GM19438 (cell line): ENCODE measurements around the gene ABLIM3.
A peak's percentile ranks its signal among the peaks of the same experiment; 100 is the strongest.
"Not testable (repeated sequence)": the region's sequence is repeated elsewhere in the genome, so short reads cannot be mapped to it uniquely, and the experiment has no call there.

ENCODE experiments used
- ATAC-seq: cut with Tn5 transposase; IDR thresholded peaks from one replicate; pipeline ENCODE4 v1.9.1; 2021; ENCODE audit warnings: low read depth; ENCODE audit not compliant: unreplicated experiment

Gene ABLIM3

DNA sequence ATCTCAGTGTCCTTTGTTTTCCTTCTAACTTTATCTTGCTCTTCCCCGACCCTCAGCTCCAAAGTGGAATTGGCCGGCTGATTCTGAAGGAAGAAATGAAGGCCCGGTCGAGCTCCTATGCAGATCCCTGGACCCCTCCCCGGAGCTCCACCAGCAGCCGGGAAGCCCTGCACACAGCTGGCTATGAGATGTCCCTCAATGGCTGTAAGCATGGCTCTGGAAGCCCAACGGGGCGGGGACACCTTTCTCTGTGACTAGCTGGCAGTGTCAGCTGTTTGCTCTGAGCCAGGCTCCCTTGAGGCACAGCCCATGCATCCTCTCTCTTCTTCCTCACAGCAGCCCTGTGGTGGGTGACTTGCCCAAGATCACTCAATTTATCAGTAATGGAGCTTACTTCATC is 106.4 kb downstream of the ABLIM3 start:
- ATAC-seq, result no peak

GRCh38 chr5:149251546-149251945 is 110.3 kb downstream of the ABLIM3 start:
- no peak for ATAC-seq

- ATAC-seq, result no peak
Observed at GRCh38 chr5:149254506-149254905, 113.2 kb downstream of the ABLIM3 start.

DNA sequence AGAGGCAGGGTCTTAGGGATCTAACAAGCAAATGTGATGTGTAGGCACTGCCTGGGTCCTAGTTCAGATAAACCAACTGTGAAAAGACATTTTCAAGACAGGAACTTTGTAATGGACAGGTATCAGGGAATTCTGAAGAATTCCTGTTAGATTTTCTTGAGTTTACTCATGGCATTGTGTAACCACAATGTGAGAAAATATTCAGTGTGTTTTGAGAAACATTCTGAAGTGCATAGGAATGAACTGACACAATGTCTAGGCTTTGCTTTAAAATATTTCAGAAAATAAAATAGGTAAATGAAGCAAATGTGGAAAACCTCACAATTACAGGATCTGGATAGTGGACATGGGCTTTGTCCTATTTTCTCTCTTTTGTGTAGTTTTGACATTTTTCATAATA is 115.2 kb downstream of the ABLIM3 start:
- ATAC-seq, result no peak

GRCh38 chr5:149257131-149257530 is 115.8 kb downstream of the ABLIM3 start:
- ATAC-seq, result no peak

- no peak for ATAC-seq
Observed at GRCh38 chr5:149257889-149258705, 116.8 kb downstream of the ABLIM3 start.

DNA sequence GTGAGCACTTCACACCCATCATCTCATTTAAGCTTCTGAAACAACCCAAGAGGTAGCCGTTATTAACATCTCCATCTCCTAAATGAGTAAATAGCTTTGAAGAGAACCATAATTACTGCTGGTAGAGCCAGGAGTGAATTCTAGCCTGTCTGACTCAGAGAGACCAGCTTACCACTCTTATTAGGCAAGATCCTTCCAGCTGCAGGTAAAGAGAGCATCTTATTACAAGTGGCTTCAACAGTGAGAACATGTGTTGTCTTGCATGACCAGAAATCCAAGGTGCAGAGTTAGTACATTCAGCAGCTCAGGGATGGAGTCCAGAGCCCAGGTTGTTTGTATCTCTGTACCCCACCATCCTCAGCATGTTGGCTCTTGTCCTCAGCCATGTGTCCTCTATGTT is 119.5 kb downstream of the ABLIM3 start:
- ATAC-seq, result no peak

- no peak for ATAC-seq
Observed at GRCh38 chr5:149261246-149261645, 120.0 kb downstream of the ABLIM3 start.

DNA sequence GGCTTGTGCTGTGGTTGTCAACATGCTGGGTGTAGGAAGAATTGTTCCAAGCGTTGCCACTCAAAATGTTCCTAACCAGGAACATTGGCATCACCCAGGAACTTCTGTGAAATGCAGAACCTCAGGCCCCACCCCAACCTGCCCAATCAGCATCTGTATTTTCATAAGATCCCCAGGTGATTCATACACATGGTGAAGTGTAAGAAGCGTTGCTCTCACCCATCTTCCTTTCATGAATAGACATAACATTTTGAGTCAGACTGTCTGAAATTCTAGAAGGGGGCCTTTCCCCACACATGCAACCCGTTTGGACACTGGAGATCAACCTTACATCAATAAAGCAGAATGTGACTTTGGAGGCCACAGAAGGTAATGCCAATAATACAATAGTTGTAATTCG is 121.0 kb downstream of the ABLIM3 start:
- no peak for ATAC-seq

GRCh38 chr5:149264439-149265067 is 123.3 kb downstream of the ABLIM3 start:
- ATAC-seq, result peak; percentile 88

DNA sequence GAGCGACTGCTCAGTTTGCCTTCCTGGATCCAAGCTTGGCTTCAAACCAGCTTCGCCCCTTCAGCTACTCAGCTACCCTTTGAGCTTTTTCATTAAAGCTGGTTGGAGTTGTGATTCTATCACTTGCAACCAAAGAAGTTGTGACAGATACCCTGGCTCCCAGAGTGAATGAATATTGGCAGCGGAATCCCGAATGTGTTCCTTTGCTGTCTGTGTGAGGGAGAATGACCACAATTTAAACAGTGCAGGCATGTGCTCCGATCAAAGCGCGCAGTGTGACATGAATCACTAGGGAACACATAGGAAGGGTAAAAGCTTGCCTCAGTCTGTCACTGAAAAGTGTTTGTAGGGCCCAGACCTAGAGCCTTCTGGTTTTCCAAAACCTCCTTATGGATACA is 123.8 kb downstream of the ABLIM3 start:
- ATAC-seq, result no peak

- ATAC-seq, result no peak
Observed at GRCh38 chr5:149265597-149265996, 124.3 kb downstream of the ABLIM3 start.

DNA sequence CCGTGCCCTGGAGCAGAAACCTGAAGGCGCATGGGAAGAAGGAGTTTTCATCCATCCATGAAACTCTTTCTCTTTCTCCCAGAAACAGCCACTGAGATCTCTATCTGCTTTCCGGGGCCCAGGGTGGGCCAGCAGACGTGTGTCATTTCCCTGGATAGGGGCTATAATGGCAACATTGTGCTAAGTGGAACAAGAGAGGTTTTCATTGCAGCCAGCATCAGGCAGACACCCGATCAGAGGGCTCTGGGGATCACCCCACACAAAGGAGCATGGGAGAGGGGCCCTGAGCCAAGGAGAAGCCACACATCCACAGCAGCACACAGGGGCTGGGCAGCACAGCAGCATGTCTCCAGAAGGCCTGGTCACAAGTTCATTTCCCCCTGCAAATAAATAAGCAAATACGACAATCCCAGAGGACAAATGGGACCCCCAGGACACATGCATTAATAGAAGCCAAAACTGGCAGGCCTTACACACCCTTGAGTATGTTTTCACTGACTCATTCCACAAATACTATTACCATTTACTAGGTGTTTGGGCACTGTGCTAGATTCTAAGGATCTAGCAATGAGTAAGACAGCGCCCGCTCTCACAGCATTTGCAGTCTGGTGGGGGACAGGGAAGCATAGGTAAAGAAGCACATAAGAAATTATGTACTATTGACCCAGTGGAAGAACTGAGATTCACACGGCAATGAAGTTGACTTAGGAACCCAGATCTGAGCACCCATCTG is 126.1 kb downstream of the ABLIM3 start:
- no peak for ATAC-seq

GRCh38 chr5:149268928-149269557 is 127.8 kb downstream of the ABLIM3 start:
- ATAC-seq, result no peak

DNA sequence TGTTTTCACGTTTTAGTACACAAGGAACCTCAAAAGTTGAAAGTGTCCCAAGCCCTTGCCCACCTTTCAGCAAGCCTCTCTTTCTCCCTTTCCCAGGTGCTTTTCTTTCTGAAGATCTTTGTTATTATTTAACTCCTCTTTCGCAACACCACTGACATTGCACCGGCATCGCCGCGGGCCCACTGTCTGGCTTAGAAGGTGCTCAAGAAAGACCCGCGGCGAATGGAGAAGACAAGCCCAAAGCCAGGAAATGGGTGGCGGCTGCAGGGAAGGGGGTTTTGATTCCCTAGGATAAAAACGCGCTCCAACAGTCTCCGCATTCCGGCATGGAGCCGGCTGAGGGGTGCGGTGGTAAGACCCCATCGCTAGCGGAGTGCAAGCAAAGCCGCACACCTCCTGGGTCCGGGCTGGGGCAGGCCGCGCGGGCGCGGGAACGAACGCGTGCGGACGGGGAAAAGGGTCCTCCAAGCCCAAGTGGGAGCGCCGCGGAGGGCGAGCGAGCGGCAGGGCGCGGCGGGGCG is 130.0 kb downstream of the ABLIM3 start:
- ATAC-seq, result no peak

GRCh38 chr5:149271716-149272563 is 130.6 kb downstream of the ABLIM3 start, which contains the start of gene AFAP1L1:
Gene AFAP1L1 (plus strand): TSS chr5:149271859. CDS start chr5:149271969, 110 bp downstream.
- ATAC-seq, result peak; percentile 51

DNA sequence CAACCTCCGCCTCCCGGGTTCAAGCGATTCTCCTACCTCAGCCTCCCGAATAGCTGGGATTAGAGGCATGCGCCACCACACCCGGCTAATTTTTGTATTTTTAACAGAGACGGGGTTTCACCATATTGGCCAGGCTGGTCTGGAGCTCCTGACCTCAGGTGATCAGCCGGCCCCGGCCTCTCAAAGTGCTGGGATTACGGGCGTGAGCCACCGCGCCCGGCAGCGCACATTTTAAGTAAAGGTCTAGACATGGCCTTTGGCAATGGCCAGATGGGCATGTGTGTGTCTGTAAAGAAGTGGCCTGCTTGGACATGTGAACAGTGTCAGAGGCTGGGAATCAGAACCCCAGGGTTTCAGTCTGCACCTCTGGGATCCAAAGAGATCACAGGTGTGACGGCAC is 131.5 kb downstream of the ABLIM3 start:
- ATAC-seq, result not testable (repeated sequence)

DNA sequence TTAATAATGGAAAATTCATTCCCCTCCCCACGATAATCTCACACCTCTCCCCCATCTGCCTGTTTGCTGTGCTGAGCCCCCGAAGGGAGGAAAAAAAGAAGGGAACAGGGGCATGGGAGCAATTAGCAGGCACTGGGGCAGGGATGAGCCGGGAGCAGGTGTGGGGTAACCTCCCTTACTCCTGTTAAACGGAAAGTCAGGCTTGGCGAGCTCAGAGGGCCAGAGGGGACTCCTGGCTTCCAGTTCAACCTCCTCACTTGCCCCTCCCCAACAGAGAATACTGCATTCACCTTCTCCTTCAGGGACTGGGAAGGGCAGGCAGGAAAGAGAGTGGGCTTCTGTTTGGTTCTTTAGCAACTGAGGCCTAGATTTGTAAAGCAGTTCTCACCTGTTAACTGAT is 131.9 kb downstream of the ABLIM3 start:
- ATAC-seq, result no peak

DNA sequence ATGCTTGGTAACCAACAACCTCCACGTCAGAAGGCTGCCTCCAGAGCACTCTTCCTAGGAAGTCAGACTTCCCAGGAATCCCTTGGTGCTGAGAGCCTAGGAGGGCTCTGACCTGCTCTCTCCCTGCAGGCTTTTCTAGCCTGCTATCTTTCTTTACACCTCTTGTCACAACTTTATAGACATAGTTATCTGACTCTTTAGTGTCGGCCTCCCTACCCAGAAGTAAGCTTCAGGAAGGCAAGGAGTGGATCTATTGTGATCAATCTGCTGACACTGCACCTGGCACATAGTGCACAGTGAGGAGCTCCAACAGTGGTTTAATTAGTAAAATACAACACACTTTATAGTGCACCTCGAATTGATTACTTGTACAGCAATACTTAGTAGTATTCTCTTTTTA is 132.7 kb downstream of the ABLIM3 start:
- ATAC-seq, result no peak

- no peak for ATAC-seq
Observed at GRCh38 chr5:149274939-149275338, 133.6 kb downstream of the ABLIM3 start.
